HEK293T (cell line): Measurements from ENCODE around the gene SYTL1.

Source experiments
- CTCF ChIA-PET: fragments of 350-600 bp; formaldehyde crosslinking; extraction: SDS; loops from one replicate; lab custom pipeline; 2021; ENCODE audit warnings: antibody characterized with exemption, inconsistent platforms; lab: Yijun Ruan, JAX
- POLR2A ChIA-PET: fragments of 350-600 bp; formaldehyde crosslinking; extraction: SDS; loops from one replicate; lab custom pipeline; 2020; ENCODE audit warnings: antibody characterized with exemption, inconsistent platforms; lab: Yijun Ruan, JAX
- DNase-seq: peaks from one replicate; pipeline ENCODE4 v3.0.0; 2012; ENCODE audit warnings: mixed read lengths; ENCODE audit errors: extremely low spot score
- ARNT ChIP-seq: fragments of 450-650 bp; IDR thresholded peaks from 2 replicates; pipeline ENCODE4 v1.6.1; 2017; ENCODE audit warnings: mild to moderate bottlenecking
- BHLHE40 ChIP-seq: fragments of 450-650 bp; IDR thresholded peaks from 2 replicates; pipeline ENCODE4 v1.6.1; 2016; ENCODE audit warnings: mild to moderate bottlenecking, moderate library complexity, borderline replicate concordance
- CTBP1 ChIP-seq: fragments of 450-650 bp; IDR thresholded peaks from 2 replicates; pipeline ENCODE4 v1.6.1; 2016; ENCODE audit warnings: borderline replicate concordance
- ELF4 ChIP-seq: fragments of 450-650 bp; IDR thresholded peaks from 2 replicates; pipeline ENCODE4 v1.6.1; 2017; ENCODE audit warnings: antibody characterized with exemption
- FOXA1 ChIP-seq: fragments of 450-650 bp; IDR thresholded peaks from 2 replicates; pipeline ENCODE4 v1.6.1; 2016; ENCODE audit warnings: mild to moderate bottlenecking
- FOXK2 ChIP-seq: fragments of 450-650 bp; IDR thresholded peaks from 2 replicates; pipeline ENCODE4 v1.6.1; 2016; ENCODE audit warnings: mild to moderate bottlenecking
- FOXM1 ChIP-seq: fragments of 450-650 bp; IDR thresholded peaks from 2 replicates; pipeline ENCODE4 v1.6.1; 2017; ENCODE audit warnings: mild to moderate bottlenecking, borderline replicate concordance
- HDGF ChIP-seq: fragments of 450-650 bp; IDR thresholded peaks from 2 replicates; pipeline ENCODE4 v1.6.1; 2017; ENCODE audit warnings: antibody characterized with exemption, borderline replicate concordance
- L3MBTL2 ChIP-seq: fragments of 450-650 bp; conservative IDR thresholded peaks from 2 replicates; pipeline ENCODE4 v1.6.1; 2016; ENCODE audit warnings: mild to moderate bottlenecking
- LEF1 ChIP-seq: fragments of 450-650 bp; IDR thresholded peaks from 2 replicates; pipeline ENCODE4 v1.6.1; 2017; ENCODE audit warnings: mild to moderate bottlenecking, borderline replicate concordance
- NFRKB ChIP-seq: fragments of 450-650 bp; IDR thresholded peaks from 2 replicates; pipeline ENCODE4 v1.6.1; 2016; ENCODE audit warnings: mild to moderate bottlenecking, moderate library complexity
- PKNOX1 ChIP-seq: fragments of 450-650 bp; IDR thresholded peaks from 2 replicates; pipeline ENCODE4 v1.6.1; 2016
- SP1 ChIP-seq: fragments of 450-650 bp; IDR thresholded peaks from 2 replicates; pipeline ENCODE4 v1.6.1; 2017
- SUZ12 ChIP-seq: fragments of 450-650 bp; IDR thresholded peaks from 2 replicates; pipeline ENCODE4 v1.6.1; 2016; ENCODE audit warnings: mild to moderate bottlenecking
- TARDBP ChIP-seq: fragments of 450-650 bp; IDR thresholded peaks from 2 replicates; pipeline ENCODE4 v1.6.1; 2016
- ZNF384 ChIP-seq: fragments of 450-650 bp; IDR thresholded peaks from 2 replicates; pipeline ENCODE4 v1.6.1; 2016

SYTL1 gene

GRCh38 chr1:27397749-27398148, 55.9 kb downstream of the SYTL1 start:
- no peak for DNase-seq
- POLR2A ChIA-PET = interaction anchor here (1.7 kb wide), 1 partner anchor 32 kb away, joined by 5 read pairs; no protein-coding TSS in a partner anchor
- TF ChIP-seq FOXK2 = no peak
- TF ChIP-seq L3MBTL2 = no peak
- no peak for TF ChIP-seq BHLHE40
- TF ChIP-seq HDGF = no peak
- no peak for TF ChIP-seq PKNOX1
- no peak for TF ChIP-seq FOXM1
- no peak for TF ChIP-seq ARNT
- TF ChIP-seq NFRKB = no peak
- TF ChIP-seq SP1 = no peak
- no peak for TF ChIP-seq FOXA1
- no peak for TF ChIP-seq TARDBP
- no peak for TF ChIP-seq CTBP1
- no peak for TF ChIP-seq ZNF384
- TF ChIP-seq LEF1 = no peak
- TF ChIP-seq ELF4 = no peak
- TF ChIP-seq SUZ12 = no peak
- CTCF ChIA-PET = interaction anchor here (1.2 kb wide), 1 partner anchor 97 kb away, joined by 4 read pairs; no protein-coding TSS in a partner anchor

- no peak for TF ChIP-seq L3MBTL2
- no peak for TF ChIP-seq SP1
- TF ChIP-seq TARDBP = no peak
- TF ChIP-seq FOXM1 = no peak
- no peak for TF ChIP-seq SUZ12
- no peak for TF ChIP-seq FOXA1
- TF ChIP-seq NFRKB = no peak
- POLR2A ChIA-PET = interaction anchor here (0.8 kb wide), 1 partner anchor 32 kb away, joined by 3 read pairs; the partner anchor contains the start of gene MAP3K6
- CTCF ChIA-PET = no interaction called here
- DNase-seq = no peak
These were observed 56.8 kb downstream of the SYTL1 start for GRCh38 chr1:27398405-27399149.

GRCh38 chr1:27399251-27400025, 57.6 kb downstream of the SYTL1 start:
- CTCF ChIA-PET = no interaction called here
- POLR2A ChIA-PET = interaction anchor here (0.8 kb wide), 1 partner anchor 33 kb away, joined by 3 read pairs; the partner anchor contains the start of gene MAP3K6
- TF ChIP-seq ELF4 (no peak), SP1 (no peak)
- no peak for DNase-seq

- TF ChIP-seq SP1 = no peak
- no peak for TF ChIP-seq BHLHE40
- no peak for TF ChIP-seq FOXK2
- TF ChIP-seq FOXM1 = no peak
- TF ChIP-seq NFRKB = no peak
- TF ChIP-seq CTBP1 = no peak
- TF ChIP-seq ZNF384 = no peak
- TF ChIP-seq PKNOX1 = no peak
- TF ChIP-seq SUZ12 = no peak
- ChIA-PET POLR2A (no interaction called here), CTCF (interaction anchor here (1.4 kb wide), 1 partner anchor 16 kb away, joined by 3 read pairs; no protein-coding TSS in a partner anchor)
- no peak for DNase-seq
These were observed 58.5 kb downstream of the SYTL1 start for GRCh38 chr1:27400082-27400962.

- ChIA-PET POLR2A (no interaction called here), CTCF (interaction anchor here (1.4 kb wide), 1 partner anchor 15 kb away, joined by 3 read pairs; no protein-coding TSS in a partner anchor)
- DNase-seq = no peak
- TF ChIP-seq NFRKB = no peak
- no peak for TF ChIP-seq HDGF
- no peak for TF ChIP-seq BHLHE40
- TF ChIP-seq SUZ12 = no peak
- TF ChIP-seq L3MBTL2 = no peak
- no peak for TF ChIP-seq FOXA1
- no peak for TF ChIP-seq CTBP1
- no peak for TF ChIP-seq PKNOX1
- TF ChIP-seq TARDBP = no peak
- TF ChIP-seq ARNT = no peak
- TF ChIP-seq LEF1 = no peak
- no peak for TF ChIP-seq ZNF384
- no peak for TF ChIP-seq ELF4
These were observed 59.1 kb downstream of the SYTL1 start for GRCh38 chr1:27400963-27401341.
